Measurements from ENCODE around the gene AFF3.

GRCh38 chr2:99555404-99555803 lies 587.0 kb downstream of the AFF3 start:
- TF ChIP-seq POLR2AphosphoS5 (IDR thresholded peaks at IDR 0.05; ENCODE audit: low read depth, low read length) = no peak
- TF ChIP-seq SIN3A (IDR thresholded peaks at IDR 0.05; ENCODE audit: borderline replicate concordance, insufficient read depth, low read length) = no peak
- TF ChIP-seq REST (IDR thresholded peaks at IDR 0.05; ENCODE audit: insufficient read depth in 1 of 2, low read depth in 2 of 2, low read length in 2 of 2) = no peak
- TF ChIP-seq TAF1 (IDR thresholded peaks at IDR 0.05; ENCODE audit: borderline replicate concordance, insufficient read depth, low read length) = no peak
- no peak for TF ChIP-seq FOXP2 (optimal IDR thresholded peaks at IDR 0.05; ENCODE audit: borderline replicate concordance, extremely low read depth, extremely low read length, insufficient read depth)

Data from PFSK-1 (cell line).